NCI-H1105 treated with DMSO at 0.1 percent for 48 hours (cell line): ENCODE data around the gene TXNDC12.

Experiments used
- DNase-seq: peaks from one replicate; lab custom pipeline; 2025; lab: John Stamatoyannopoulos, UW

The TXNDC12 gene

GRCh38 chr1:51997974-51998382 is 57.0 kb downstream of the TXNDC12 start:
- DNase-seq = no peak

DNA sequence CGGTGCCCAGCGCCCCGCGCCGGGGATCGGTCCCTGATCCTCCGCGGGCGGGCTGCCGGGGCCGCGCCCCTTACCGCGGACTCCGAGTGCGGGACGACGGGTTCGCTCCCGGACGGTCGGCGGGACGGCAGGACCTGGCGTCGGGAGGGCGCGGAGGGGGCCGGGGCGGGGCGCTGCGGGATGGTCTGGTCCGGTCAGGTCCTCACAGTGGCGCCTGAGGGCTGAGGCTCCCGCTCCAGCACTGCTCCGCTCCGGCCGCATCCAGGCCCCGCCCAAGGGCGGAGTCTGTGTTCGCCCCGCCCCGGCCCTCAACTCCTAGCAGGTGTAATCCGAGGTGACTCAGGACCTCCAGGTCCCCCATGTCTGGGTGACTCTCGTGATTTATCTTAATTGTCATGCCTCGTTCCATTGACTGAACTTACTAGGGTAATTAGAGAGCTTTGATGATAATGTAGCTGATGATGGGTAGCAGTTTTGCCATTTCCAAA is 64.5 kb downstream of the TXNDC12 start, which contains the start of gene RAB3B:
RAB3B (minus strand) TSS at position 223 of the 488 bp plus-strand sequence. CDS start 13,583 bp downstream, outside the sequence.
- DNase-seq = peak; percentile 83

DNA sequence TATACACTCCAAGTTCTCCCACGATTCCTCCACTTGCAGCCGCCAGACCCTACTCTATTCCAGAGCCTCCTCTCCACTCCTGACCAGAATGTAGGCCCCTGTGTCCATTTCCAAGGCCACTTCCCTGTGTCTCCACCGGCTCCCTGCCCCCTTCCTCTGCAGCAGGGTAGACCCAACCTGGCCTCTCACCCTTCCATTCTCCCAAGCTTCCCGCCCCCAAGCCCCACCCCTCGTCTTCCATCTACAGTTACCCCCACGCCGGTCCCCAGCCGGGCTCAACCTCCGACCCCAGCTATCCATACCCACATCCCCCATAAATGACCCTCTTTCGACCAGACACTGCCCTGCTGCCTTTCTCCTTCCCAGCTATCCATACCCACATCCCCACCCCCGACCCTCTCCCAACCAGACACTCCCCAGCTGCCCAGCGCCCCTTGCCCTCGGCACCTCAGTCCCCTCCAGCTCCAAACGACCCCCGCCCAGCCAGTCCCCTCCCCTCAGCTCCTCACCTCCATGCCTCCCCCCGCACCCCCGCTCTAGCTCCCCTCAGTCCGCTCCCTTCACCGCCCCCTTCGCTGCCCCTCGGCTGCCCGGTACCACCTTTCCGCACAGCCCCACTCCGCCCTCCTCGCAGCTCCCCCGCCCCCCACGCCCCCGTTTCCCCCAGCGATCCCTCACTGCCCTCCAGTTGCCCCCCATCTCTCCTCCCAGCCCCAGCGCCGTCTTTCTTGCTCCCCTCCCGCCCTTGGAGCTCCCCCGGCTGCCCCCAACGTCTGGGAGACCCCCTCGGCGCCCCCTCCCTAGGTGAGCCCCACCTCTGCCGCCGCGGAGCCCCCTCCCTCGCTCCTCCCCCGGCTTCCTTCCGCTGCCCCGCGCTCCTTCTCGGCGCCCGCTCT is 65.2 kb downstream of the TXNDC12 start:
- no peak for DNase-seq

GRCh38 chr1:51988254-51988653 is 66.7 kb downstream of the TXNDC12 start:
- no peak for DNase-seq

DNA sequence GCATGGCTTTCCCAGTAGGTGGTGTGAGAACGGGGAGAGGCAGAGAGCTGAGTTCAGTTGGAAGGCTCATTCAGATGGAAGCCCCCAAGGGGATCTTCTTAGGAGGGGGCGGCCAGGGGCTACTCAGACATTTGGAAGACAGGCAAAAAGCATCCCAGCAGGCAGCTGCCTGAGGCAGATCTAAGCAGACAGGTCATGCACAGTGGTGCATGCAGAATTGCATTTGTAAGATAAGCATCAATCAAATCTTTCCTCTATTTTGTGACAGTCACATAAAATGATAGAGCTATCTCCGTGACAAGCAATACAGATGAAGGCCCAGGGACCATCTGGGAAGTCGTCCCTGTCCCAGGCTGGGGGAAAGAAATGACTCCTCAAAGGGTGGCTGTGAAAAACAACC is 68.3 kb downstream of the TXNDC12 start:
- DNase-seq = no peak

DNA sequence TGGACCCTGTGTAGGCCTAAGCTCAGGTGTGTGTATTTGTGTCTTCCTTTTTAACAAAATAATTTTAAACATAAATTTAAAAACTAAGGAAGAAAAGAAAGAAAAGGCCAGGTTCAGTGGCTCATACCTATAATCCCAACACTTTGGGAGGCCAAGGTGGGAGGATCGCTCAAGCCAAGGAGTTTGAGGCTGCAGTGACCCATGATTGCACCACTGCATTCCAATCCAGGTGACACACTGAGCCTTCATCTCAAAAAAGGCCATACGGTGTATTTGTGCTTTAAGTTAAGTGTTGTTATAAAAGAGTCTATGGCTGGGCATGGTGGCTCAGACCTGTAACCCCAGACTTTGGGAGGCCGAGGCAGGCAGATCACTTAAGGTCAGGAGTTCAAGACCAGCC is 72.8 kb downstream of the TXNDC12 start:
- no peak for DNase-seq

GRCh38 chr1:51981555-51981954 is 73.4 kb downstream of the TXNDC12 start:
- DNase-seq = no peak

DNA sequence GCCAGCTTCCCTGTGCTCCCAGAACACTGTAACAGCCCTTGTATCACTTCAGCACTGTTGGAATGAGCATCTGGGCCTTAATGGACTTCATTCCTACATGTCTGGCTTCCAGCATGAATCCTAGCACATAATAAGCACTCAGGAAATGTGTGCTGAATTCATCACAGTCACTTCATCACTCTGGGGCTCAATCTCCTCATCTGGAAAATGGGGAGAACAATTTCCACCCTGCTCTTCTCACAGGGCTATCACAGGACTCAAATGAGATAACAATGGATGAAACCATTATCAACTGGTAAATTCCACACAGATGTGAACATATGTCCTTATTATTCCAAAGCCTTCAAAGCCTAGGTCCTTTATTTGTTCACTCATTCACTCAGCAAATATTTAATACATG is 76.9 kb downstream of the TXNDC12 start:
- no peak for DNase-seq

DNA sequence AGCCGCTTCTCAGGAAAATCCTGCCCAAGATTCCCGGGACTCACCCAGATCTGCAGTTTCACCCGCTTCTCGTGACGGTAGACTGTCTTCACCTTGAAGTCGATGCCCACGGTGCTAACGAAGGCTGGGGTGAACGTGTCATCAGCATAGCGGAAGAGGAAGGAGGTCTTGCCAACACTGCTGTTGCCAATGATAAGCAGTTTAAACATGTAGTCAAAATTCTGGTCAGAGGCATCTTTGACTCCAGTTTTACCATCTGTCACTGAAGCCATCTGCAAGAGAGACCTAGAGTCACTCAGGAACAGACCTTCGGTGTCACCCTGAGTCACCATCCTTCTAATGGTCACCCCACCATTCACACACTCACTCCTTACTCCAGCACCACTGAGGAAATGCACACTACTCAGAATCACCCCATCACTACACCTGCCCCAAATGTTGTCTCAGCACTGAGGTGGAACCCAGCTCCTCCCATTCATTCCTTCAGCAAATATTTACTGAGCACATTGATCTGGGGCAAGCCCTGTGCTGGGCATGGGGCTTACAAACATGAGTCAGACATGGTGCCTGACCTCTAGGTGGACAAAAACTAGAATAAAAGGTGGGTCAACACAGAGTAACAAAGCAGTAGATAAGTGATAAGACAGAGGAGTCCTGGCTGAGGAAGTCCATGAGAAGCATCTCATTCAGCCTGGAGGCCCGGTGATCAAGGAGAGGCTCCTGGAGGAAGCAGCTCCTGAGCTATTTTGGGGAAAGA is 78.0 kb downstream of the TXNDC12 start:
- no peak for DNase-seq

DNA sequence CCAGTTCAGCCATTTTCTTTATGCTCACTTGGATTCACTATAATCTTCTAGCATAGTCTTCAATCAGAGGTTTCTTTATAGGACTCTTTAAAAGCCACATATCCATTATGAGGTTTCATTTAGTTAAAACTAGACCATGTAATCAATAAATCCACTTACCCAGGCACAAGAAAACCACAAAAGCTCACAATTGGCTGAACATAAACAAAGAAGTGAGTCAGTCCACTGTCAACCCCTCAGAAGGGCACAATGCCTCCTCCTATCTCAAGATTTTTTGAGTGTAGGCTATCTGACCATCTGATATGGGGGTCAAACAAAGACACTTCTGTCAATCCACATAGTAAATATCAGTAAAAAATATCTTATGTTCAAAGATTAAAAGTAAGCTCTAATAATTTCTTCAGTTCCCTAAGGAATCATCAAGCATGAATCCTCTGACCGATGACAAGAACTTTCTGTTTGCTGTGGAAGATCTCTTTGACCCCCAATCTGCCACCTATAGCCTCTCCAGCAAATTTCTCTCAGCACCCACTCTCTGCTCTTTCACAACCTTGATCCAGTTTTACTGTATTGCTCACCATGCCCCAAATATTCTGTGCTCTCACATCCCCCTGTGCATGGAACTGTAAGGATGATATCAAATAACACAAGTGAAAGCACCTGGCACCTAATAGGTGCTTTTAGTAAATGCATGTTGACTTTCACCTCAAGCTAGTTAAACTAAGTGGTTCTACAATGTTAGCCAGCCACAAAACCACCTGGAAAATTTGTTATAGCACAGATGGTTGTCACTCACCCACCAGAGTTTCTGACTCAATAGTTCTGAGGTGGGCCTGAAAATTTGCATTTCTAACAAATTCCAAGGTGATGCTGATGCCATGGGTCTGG is 81.2 kb downstream of the TXNDC12 start:
- DNase-seq = peak; percentile 74
